SKM-1 treated with dmso at 0.1 percent for 144 hours (cell line): Measurements from ENCODE around the gene SSH3.

ENCODE experiments used
- DNase-seq: peaks from one replicate; lab custom pipeline; 2025; ENCODE audit not compliant: unreplicated experiment; lab: John Stamatoyannopoulos, UW

SSH3 gene

DNA sequence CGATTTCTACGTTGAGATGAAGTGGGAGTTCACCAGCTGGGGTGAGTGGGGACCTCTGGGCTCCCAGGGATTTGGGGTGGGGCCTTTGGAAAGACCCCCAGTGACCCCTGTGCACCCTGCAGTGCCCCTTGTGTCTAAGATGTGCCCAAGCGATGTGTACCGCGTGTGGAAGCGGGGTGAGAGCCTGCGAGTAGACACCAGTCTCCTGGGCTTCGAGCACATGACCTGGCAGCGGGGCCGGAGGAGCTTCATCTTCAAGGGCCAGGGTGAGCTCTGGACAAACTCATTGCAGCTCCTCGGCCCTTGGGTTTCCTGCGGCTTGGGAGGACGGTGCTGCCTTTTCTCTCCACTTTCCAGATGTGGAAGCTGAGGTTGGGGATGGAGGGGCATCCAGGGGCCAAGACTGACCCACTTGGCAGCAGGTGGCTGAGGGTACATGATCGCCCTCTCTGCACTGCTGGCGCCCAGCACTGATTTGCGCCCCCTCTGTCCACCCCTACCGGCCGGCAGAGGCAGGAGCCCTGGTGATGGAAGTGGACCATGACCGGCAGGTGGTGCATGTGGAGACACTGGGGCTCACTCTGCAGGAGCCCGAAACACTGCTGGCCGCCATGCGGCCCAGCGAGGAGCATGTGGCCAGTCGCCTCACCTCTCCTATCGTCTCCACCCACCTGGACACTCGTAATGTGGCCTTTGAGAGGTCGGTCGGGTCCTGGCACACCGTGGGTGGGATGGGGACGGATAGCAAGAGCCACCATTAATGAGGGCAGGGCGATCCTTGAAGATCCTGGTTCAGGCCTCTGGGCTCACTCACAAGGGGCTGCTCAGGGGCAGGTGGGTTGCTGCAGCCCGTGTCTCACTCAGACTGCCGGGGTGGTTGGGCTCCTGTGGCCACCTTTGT is 11.6 kb upstream of the SSH3 start:
- no peak for DNase-seq

- DNase-seq, result no peak
Observed at GRCh38 chr11:67292671-67293070, 10.7 kb upstream of the SSH3 start.

- no peak for DNase-seq
Observed at GRCh38 chr11:67293090-67293489, 10.2 kb upstream of the SSH3 start.

DNA sequence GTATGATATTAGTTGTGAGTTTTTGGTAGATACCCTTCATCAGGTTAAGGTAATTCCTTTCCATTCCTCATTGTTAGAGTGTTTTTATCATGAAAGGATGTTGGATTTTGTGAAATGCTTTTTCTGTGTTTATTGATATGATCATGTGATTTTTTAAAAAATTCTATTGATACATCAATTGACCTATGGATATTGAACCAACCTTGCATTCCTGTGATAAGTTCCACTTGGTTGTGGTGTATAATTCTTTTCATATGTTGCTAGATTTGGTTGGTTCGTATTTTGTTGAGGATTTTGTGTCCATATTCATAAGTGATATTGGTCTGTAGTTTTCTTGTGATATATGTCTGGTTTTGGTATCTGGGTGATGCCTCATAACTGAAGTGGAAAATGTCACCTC is 7.5 kb upstream of the SSH3 start:
- no peak for DNase-seq

GRCh38 chr11:67298786-67299185 is 4.5 kb upstream of the SSH3 start:
- DNase-seq, result no peak

- no peak for DNase-seq
Observed at GRCh38 chr11:67299471-67300191, 3.7 kb upstream of the SSH3 start.

DNA sequence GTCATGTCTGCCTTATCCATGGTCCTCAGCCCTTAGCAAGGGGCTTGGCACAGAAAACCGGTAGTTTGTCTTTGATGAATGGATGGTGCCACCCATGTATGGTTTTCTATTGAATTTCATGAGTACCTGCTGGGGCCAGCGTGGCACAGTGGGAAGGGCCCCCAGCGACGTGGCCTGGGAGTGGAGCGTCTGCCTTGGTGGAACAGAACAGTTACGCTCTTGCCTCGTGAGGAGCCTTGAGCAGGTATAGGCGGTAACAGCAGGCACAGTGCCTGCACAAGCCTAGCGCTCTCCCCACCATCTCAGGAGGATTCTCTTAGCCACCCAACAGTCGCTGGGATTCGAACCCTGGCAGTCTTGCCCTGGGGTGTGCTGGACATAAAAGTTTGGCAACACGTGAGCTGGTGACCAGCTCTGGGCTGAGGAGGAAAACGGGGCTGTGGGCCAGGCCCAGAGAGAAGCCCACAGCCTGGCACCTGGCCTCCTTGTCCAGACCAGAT is 3.0 kb upstream of the SSH3 start:
- DNase-seq, result no peak

- DNase-seq, result no peak
Observed at GRCh38 chr11:67300756-67301312, 2.5 kb upstream of the SSH3 start.

DNA sequence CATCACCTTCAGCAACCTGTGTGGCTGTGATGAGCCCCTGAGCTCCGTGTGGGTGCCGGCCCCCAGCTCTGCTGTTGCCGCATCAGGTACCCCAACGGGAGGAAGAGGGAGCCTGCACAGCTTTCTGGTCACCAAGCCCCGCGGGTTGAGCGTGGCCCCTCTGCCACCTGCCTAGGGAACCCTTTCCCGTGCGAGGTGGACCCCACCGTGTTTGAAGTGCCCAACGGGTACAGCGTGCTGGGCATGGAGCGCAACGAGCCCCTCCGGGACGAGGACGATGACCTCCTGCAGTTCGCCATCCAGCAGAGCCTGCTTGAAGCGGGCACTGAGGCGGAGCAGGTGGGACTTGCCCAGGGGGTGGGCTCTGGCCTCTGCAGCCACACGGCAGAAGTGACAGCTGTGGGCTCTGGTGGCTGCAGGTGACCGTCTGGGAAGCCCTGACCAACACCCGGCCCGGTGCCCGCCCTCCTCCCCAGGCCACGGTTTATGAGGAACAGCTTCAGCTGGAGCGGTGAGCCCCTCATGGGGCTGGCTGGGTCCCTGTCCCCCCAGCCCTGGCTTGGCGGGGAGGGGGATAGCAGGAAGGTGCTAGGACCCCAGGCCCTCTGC is 1.9 kb upstream of the SSH3 start:
- DNase-seq, result no peak

- no peak for DNase-seq
Observed at GRCh38 chr11:67301951-67302516, 1.3 kb upstream of the SSH3 start.

GRCh38 chr11:67302571-67303131 is 679 bp upstream of the SSH3 start:
- DNase-seq, result no peak

GRCh38 chr11:67303835-67304411 is 593 bp downstream of the SSH3 start:
- DNase-seq, result no peak

DNA sequence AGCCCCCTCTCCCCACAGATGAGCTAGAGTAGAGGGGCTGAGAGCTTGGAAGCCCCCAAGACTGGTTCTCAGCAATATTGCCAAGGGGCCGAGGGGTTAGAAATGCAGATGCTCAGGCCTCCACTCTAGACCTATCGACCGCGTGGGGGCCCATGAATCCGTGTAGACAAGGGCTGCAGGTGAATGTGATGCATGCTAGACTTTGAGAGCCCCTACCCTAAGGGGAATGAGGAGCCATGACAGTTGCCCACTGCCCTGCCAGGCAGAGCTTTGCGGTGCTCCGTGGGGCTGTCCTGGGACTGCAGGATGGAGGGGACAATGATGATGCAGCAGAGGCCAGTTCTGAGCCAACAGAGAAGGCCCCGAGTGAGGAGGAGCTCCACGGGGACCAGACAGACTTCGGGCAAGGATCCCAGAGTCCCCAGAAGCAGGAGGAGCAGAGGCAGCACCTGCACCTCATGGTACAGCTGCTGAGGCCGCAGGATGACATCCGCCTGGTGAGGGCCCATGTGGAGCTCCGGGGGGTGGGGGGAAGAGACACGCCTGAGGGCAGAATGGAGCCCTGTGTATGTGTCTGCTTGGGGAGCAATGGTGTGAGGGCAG is 1.3 kb downstream of the SSH3 start:
- no peak for DNase-seq

- no peak for DNase-seq
Observed at GRCh38 chr11:67306769-67307544, 3.6 kb downstream of the SSH3 start.

DNA sequence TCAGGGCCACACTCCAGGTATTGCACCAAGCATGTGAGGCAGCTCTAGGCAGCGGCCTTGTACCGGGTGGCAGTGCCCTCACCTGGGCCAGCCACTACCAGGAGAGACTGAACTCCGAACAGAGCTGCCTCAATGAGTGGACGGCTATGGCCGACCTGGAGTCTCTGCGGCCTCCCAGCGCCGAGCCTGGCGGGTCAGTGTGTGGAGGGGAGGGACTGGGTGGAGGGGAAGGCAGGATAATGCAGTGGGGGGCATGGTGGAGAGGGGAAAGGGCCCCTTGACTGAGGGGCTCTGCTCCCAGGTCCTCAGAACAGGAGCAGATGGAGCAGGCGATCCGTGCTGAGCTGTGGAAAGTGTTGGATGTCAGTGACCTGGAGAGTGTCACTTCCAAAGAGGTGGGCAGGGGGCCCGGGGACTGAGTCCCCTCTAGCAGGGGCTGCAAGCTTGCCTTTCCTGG is 4.2 kb downstream of the SSH3 start:
- DNase-seq, result no peak

GRCh38 chr11:67308031-67308866 is 4.9 kb downstream of the SSH3 start:
- no peak for DNase-seq

GRCh38 chr11:67309166-67309565 is 5.8 kb downstream of the SSH3 start:
- DNase-seq, result no peak

GRCh38 chr11:67309661-67310061 is 6.3 kb downstream of the SSH3 start:
- DNase-seq, result no peak
